HG03175 (cell line): ENCODE results near the gene ATP8A1.

ENCODE experiments used
- ATAC-seq: cut with Tn5 transposase; IDR thresholded peaks from one replicate; pipeline ENCODE4 v1.9.1; 2021; ENCODE audit warnings: mild to moderate bottlenecking, moderate library complexity; ENCODE audit not compliant: unreplicated experiment

Gene ATP8A1

GRCh38 chr4:42425146-42426065 is 231.5 kb downstream of the ATP8A1 start:
- no peak for ATAC-seq

- ATAC-seq = no peak
Measured at GRCh38 chr4:42420140-42420539, 236.8 kb downstream of the ATP8A1 start.

- ATAC-seq = no peak
Measured at GRCh38 chr4:42417550-42417949, 239.4 kb downstream of the ATP8A1 start.

GRCh38 chr4:42416017-42416416 is 240.9 kb downstream of the ATP8A1 start:
- no peak for ATAC-seq

GRCh38 chr4:42415281-42415680 is 241.6 kb downstream of the ATP8A1 start:
- no peak for ATAC-seq

GRCh38 chr4:42412251-42412650 is 244.7 kb downstream of the ATP8A1 start:
- ATAC-seq = no peak

- ATAC-seq = no peak
Measured at GRCh38 chr4:42411803-42412202, 245.1 kb downstream of the ATP8A1 start.

GRCh38 chr4:42410446-42410845 is 246.5 kb downstream of the ATP8A1 start:
- ATAC-seq = no peak

GRCh38 chr4:42404001-42404400 is 252.9 kb downstream of the ATP8A1 start:
- ATAC-seq = no peak

- no peak for ATAC-seq
Measured at GRCh38 chr4:42401171-42401570, 255.7 kb downstream of the ATP8A1 start.

- no peak for ATAC-seq
Measured at GRCh38 chr4:42399393-42399792, 257.5 kb downstream of the ATP8A1 start.

- ATAC-seq = no peak
Measured at GRCh38 chr4:42398871-42399331, 258.0 kb downstream of the ATP8A1 start.

GRCh38 chr4:42398171-42398870 is 258.6 kb downstream of the ATP8A1 start:
- ATAC-seq = peak; percentile 36

GRCh38 chr4:42397635-42398170 is 259.2 kb downstream of the ATP8A1 start:
- peak; percentile 32 for ATAC-seq

- peak; percentile 37 for ATAC-seq
Measured at GRCh38 chr4:42396752-42397634, 259.9 kb downstream of the ATP8A1 start, which contains the start of gene SHISA3. SHISA3 (plus strand) TSS chr4:42397488; CDS start chr4:42398057, 569 bp downstream.

GRCh38 chr4:42396361-42396751 is 260.5 kb downstream of the ATP8A1 start:
- no peak for ATAC-seq

GRCh38 chr4:42395595-42395994 is 261.3 kb downstream of the ATP8A1 start:
- no peak for ATAC-seq

- no peak for ATAC-seq
Measured at GRCh38 chr4:42392436-42392835, 264.5 kb downstream of the ATP8A1 start.

GRCh38 chr4:42391981-42392380 is 264.9 kb downstream of the ATP8A1 start:
- ATAC-seq = no peak

GRCh38 chr4:42391355-42391664 is 265.6 kb downstream of the ATP8A1 start:
- no peak for ATAC-seq
